ENCODE data around the gene CLCNKB.

GRCh38 chr1:16065269-16065576, 21.6 kb downstream of the CLCNKB start:
- TF ChIP-seq CTCF (IDR thresholded peaks at IDR 0.05) (no peak), ZFX (IDR thresholded peaks at IDR 0.05; ENCODE audit: borderline replicate concordance) (no peak)
